Hematopoietic multipotent progenitor cell (in vitro differentiated cells): ENCODE results near the gene SIGLEC1. TPM values are rescaled to one million over a fixed set of nuclear protein-coding genes. Genes with fewer than 3 reads are reported as not detected.

ENCODE experiments used
- DNase-seq, 3 donors: peaks; one replicate each; pipeline ENCODE4 v3.0.0-alpha.2; 2011 to 2015; ENCODE audit warnings: low read depth in 2 of 3, low spot score in 2 of 3
- total RNA-seq: library from RNA; depleted of rRNA; stranded (reverse); fragments of >200 nt; gene quantifications from one replicate; pipeline ENCODE4 v1.2.3, GENCODE V29; 2012

The SIGLEC1 gene
- total RNA-seq, 1 donor: under 0.01 TPM

GRCh38 chr20:3744806-3745685 lies 32.6 kb upstream of the SIGLEC1 start:
- peak; percentile 42 to 88 (median 85) for DNase-seq

- DNase-seq: no peak
These were observed 31.6 kb upstream of the SIGLEC1 start for GRCh38 chr20:3744037-3744436.

- DNase-seq: no peak
These were observed 30.9 kb upstream of the SIGLEC1 start for GRCh38 chr20:3743251-3743650.

- no peak for DNase-seq
These were observed 29.5 kb upstream of the SIGLEC1 start for GRCh38 chr20:3741836-3742458.

- no peak for DNase-seq
These were observed 28.4 kb upstream of the SIGLEC1 start for GRCh38 chr20:3740615-3741301.

GRCh38 chr20:3739926-3740451 lies 27.6 kb upstream of the SIGLEC1 start:
- DNase-seq: no peak

GRCh38 chr20:3739054-3739925 lies 26.9 kb upstream of the SIGLEC1 start:
- DNase-seq: no peak

- no peak for DNase-seq
These were observed 26.0 kb upstream of the SIGLEC1 start for GRCh38 chr20:3738111-3739053.

- DNase-seq: no peak
These were observed 23.4 kb upstream of the SIGLEC1 start for GRCh38 chr20:3735768-3736167.

- DNase-seq: no peak
These were observed 21.9 kb upstream of the SIGLEC1 start for GRCh38 chr20:3734111-3734843.

- no peak for DNase-seq
These were observed 21.0 kb upstream of the SIGLEC1 start for GRCh38 chr20:3733119-3733995.

GRCh38 chr20:3732327-3733118 lies 20.1 kb upstream of the SIGLEC1 start, which contains the start of gene HSPA12B:
HSPA12B (plus strand) TSS chr20:3732685; CDS start chr20:3738675, 5,990 bp downstream.
- peak in 2 of 3 donors; percentile 18 to 35 for DNase-seq

GRCh38 chr20:3731944-3732326 lies 19.5 kb upstream of the SIGLEC1 start:
- DNase-seq: no peak

- DNase-seq: no peak
These were observed 18.6 kb upstream of the SIGLEC1 start for GRCh38 chr20:3730803-3731672.

- DNase-seq: no peak
These were observed 17.6 kb upstream of the SIGLEC1 start for GRCh38 chr20:3729811-3730540.
